Breast epithelium (tissue), 4 donors: Measurements from ENCODE around the gene COL15A1. TPM values are rescaled to one million over a fixed set of nuclear protein-coding genes. Genes with fewer than 3 reads are reported as not detected.

Experiments
- DNase-seq, 2 donors: peaks; one replicate each; pipeline ENCODE4 v3.0.0-alpha.2; 2019; ENCODE audit warnings: low spot score in 2 of 2
- H3K27ac ChIP-seq, 2 donors: fragments of 200-600 bp; sonication (generic) in 1 of 2; one replicate each; pipeline ENCODE4 v1.5.1; 2016 to 2019; ENCODE audit warnings: mild to moderate bottlenecking in 1 of 2
- H3K27me3 ChIP-seq, 2 donors: fragments of 200-600 bp; sonication (generic) in 1 of 2; one replicate each; pipeline versions ENCODE4 v1.5.1 to v1.6.0; 2017 to 2019; ENCODE audit warnings: control low read depth in 1 of 2, mild to moderate bottlenecking in 1 of 2
- H3K36me3 ChIP-seq: fragments of 200-600 bp; one replicate; pipeline ENCODE4 v1.5.1; 2019
- H3K4me1 ChIP-seq, 2 donors: fragments of 200-600 bp; sonication (generic); one replicate each; pipeline ENCODE4 v1.5.1; 2016 to 2019; ENCODE audit warnings: control low read depth in 1 of 2
- H3K4me3 ChIP-seq, 3 donors: fragments of 200-600 bp; sonication (generic); 1 replicate in 2 of 3; 2 replicates in 1 of 3; pipeline ENCODE4 v1.5.1; 2016 to 2019; ENCODE audit warnings: mild to moderate bottlenecking in 3 of 3, moderate library complexity in 2 of 3
- H3K9me3 ChIP-seq, 2 donors: fragments of 200-600 bp; sonication (generic) in 1 of 2; one replicate each; pipeline ENCODE4 v1.5.1; 2016 to 2019; ENCODE audit warnings: control low read depth in 1 of 2
- POLR2A ChIP-seq: fragments of 450-650 bp; IDR thresholded peaks from one replicate; pipeline ENCODE4 v1.6.1; 2016; ENCODE audit warnings: antibody characterized with exemption, mild to moderate bottlenecking, moderate library complexity
- POLR2AphosphoS5 ChIP-seq, 3 donors: sonication (generic); formaldehyde crosslinking; IDR thresholded peaks; one replicate each; pipeline ENCODE4 v1.6.1; 2017; ENCODE audit warnings: antibody characterized with exemption in 3 of 3
- intact Hi-C: fragments of 100-400 bp; cut with DNase I; formaldehyde crosslinking; loops from one replicate; pipeline ENCODE4 v1.15.1; 2023; ENCODE audit warnings: low total_unique reads
- total RNA-seq, 3 donors: library from RNA; depleted of rRNA; stranded (reverse); fragments of >200 nt; gene quantifications; one replicate each; pipeline ENCODE4 v1.1.0, GENCODE V29; 2016
- TF ChIP-seq, protein P1 (sequence below), 3 donors: fragments of 450-650 bp; IDR thresholded peaks; one replicate each; pipeline ENCODE4 v1.5.1; 2016 to 2017; ENCODE audit warnings: antibody characterized with exemption in 3 of 3, mild to moderate bottlenecking in 3 of 3, moderate library complexity in 3 of 3

The COL15A1 gene
- total RNA-seq, result 10 to 100 TPM; 13.9 to 47.8 (median 32.4) TPM

DNA sequence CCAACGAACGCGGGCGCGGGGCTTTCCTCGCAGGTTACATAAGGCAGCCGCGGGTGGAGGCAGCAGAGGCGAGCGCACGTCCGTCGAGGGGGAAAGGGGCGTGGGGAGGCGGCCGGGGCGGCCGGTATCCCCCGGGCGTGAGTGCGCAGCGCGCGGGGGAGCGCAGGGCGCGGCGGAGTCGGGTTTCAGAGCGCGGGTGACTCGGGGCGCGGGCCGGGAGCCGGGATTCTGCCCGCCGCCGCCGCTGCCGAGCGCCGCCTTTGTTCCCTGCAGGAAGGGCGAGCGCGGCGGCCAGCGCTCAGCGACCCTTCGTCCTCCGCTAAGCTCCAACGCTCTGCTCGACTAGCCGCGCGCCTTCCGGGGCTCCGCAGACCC lies at the start of gene COL15A1:
TSS of gene COL15A1 (plus strand) at position 226 of the 375 bp plus-strand sequence. CDS start 155 bp downstream, outside the sequence.
- Histone ChIP-seq H3K27ac (peak within 1 kb of the TSS; percentile 42 to 81), H3K27me3 (peaks cover 0 to 42% of the 10 kb centered on the region in 2 donors), H3K36me3 (no peaks in the 10 kb centered on the region), H3K4me3 (peak within 1 kb of the TSS; percentile 56 to 67 (median 65)), H3K9me3 (no peaks in the 10 kb centered on the region), H3K4me1 (peaks cover 0 to 5% of the 10 kb centered on the region in 2 donors)
- intact Hi-C loops, result loop anchor here (2.0 kb wide), 1 partner anchor 21 kb away; no protein-coding TSS in a partner anchor
- DNase-seq, result no peak
- TF ChIP-seq, protein P1, sequence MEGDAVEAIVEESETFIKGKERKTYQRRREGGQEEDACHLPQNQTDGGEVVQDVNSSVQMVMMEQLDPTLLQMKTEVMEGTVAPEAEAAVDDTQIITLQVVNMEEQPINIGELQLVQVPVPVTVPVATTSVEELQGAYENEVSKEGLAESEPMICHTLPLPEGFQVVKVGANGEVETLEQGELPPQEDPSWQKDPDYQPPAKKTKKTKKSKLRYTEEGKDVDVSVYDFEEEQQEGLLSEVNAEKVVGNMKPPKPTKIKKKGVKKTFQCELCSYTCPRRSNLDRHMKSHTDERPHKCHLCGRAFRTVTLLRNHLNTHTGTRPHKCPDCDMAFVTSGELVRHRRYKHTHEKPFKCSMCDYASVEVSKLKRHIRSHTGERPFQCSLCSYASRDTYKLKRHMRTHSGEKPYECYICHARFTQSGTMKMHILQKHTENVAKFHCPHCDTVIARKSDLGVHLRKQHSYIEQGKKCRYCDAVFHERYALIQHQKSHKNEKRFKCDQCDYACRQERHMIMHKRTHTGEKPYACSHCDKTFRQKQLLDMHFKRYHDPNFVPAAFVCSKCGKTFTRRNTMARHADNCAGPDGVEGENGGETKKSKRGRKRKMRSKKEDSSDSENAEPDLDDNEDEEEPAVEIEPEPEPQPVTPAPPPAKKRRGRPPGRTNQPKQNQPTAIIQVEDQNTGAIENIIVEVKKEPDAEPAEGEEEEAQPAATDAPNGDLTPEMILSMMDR (IDR thresholded peaks at IDR 0.05), result no peak
- TF ChIP-seq POLR2A (no peak), POLR2AphosphoS5 (IDR thresholded peaks at IDR 0.05) (no peak)

DNA sequence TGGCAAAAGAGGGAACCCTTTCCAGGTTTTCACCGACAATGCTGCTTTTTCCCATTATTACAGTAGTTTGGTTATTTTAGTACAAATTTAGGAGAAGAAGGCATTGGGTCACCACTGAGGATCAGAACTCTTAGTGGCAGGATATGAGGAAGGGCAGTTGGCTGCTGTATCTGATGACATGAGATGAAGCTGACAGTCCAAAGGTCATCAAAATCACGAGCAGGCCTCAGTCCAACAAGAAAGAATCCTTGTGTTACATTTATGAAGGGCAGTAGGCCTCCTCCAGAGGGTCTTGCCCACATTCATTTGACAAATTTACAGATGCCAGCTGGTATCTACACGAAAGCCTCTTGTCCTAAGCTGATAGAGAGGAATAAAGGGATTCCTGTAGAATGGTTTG lies 49.5 kb upstream of the COL15A1 start:
- Histone ChIP-seq H3K4me1 (no peaks in the 10 kb centered on the region), H3K27ac (no peak overlapping the region), H3K27me3 (no peaks in the 10 kb centered on the region), H3K36me3 (no peaks in the 10 kb centered on the region), H3K9me3 (peaks cover 0 to 14% of the 10 kb centered on the region in 2 donors), H3K4me3 (no peak overlapping the region)
- intact Hi-C loops, result loop anchor here (10.0 kb wide), 1 partner anchor 71 kb away; no protein-coding TSS in a partner anchor
- no peak for DNase-seq
- TF ChIP-seq POLR2AphosphoS5 (IDR thresholded peaks at IDR 0.05) (no peak), POLR2A (no peak)
- TF ChIP-seq, protein P1 (IDR thresholded peaks at IDR 0.05), result no peak

DNA sequence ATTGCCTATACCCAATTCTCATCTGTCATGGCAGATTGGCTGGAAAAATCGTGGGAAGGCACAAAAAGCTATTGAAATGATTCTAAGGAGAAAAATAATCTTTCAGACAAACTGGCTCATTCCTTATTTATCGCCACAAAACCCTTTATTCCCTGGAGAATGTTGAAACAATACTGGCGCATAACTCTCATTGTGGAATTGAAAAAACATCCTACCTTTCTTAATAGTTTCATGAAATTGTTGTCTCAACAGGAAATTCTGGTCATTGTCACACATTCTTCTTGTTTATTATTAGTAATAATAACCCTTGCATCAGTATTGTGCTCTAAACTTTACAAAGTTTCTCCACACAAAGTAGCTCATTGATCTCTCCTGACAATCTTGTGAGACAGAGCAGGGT lies 48.9 kb upstream of the COL15A1 start:
- no peak for TF ChIP-seq POLR2AphosphoS5 (IDR thresholded peaks at IDR 0.05)
- TF ChIP-seq, protein P1 (IDR thresholded peaks at IDR 0.05), result no peak
- TF ChIP-seq POLR2A, result no peak
- H3K27ac ChIP-seq, result no peak overlapping the region
- H3K9me3 ChIP-seq, result peaks cover 0 to 14% of the 10 kb centered on the region in 2 donors
- H3K4me1 ChIP-seq, result no peaks in the 10 kb centered on the region
- H3K4me3 ChIP-seq, result no peak overlapping the region
- no peaks in the 10 kb centered on the region for H3K27me3 ChIP-seq
- H3K36me3 ChIP-seq, result no peaks in the 10 kb centered on the region
- intact Hi-C loops, result loop anchor here (10.0 kb wide), 1 partner anchor 70 kb away; no protein-coding TSS in a partner anchor
- no peak for DNase-seq

DNA sequence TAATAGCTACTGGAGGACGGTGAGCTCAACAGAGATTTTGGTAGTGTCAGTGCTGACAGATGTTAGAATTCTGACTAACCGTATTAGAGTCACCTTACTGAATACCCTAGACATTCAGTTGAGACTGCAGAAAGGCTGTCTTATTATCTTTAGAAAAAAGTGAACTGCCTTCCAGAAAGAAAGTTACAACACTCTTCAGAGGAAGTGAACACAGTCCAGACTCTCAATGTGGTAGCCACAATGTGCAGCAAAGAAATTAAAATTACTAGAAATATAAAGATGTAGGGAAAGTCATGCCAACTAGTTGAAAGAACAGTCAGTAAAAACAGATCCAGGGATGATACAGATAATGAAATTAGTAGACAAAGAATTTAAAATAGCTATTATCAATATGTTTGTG lies 47.1 kb upstream of the COL15A1 start:
- no peak for TF ChIP-seq POLR2AphosphoS5 (IDR thresholded peaks at IDR 0.05)
- TF ChIP-seq, protein P1 (IDR thresholded peaks at IDR 0.05), result no peak
- no peak for TF ChIP-seq POLR2A
- H3K27me3 ChIP-seq, result no peaks in the 10 kb centered on the region
- intact Hi-C loops, result loop anchor here (10.0 kb wide), 1 partner anchor 68 kb away; no protein-coding TSS in a partner anchor
- H3K9me3 ChIP-seq, result peaks cover 0 to 14% of the 10 kb centered on the region in 2 donors
- no peaks in the 10 kb centered on the region for H3K4me1 ChIP-seq
- H3K36me3 ChIP-seq, result no peaks in the 10 kb centered on the region
- no peak overlapping the region for H3K4me3 ChIP-seq
- no peak overlapping the region for H3K27ac ChIP-seq
- DNase-seq, result no peak

DNA sequence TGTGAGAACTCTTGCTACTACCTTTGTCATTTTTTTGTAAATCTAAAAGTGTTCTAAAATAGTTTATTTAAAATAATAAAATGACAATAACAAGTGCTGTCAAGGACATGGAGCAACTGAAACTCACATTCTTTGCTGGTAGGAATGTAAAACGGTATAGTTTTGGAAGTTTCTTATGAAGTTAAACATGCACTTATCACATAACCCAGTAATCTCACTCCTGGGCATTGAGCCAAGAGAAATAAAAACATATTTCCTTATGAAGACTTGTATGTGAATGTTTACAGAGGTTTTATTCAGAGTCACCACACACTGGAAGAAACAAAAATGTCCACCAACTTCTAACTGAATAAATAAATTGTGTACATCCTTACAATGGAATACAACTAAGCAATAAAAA lies 46.0 kb upstream of the COL15A1 start:
- no peaks in the 10 kb centered on the region for H3K36me3 ChIP-seq
- TF ChIP-seq POLR2AphosphoS5 (IDR thresholded peaks at IDR 0.05), result no peak
- TF ChIP-seq, protein P1 (IDR thresholded peaks at IDR 0.05), result no peak
- no peak for TF ChIP-seq POLR2A
- intact Hi-C loops, result loop anchor here (10.0 kb wide), 1 partner anchor 67 kb away; no protein-coding TSS in a partner anchor
- H3K4me3 ChIP-seq, result no peak overlapping the region
- no peak overlapping the region for H3K27ac ChIP-seq
- H3K9me3 ChIP-seq, result peaks cover 0 to 14% of the 10 kb centered on the region in 2 donors
- H3K27me3 ChIP-seq, result no peaks in the 10 kb centered on the region
- H3K4me1 ChIP-seq, result no peaks in the 10 kb centered on the region
- no peak for DNase-seq
